BJ (cell line): ENCODE results near the gene SNX27. TPM values are rescaled to one million over a fixed set of nuclear protein-coding genes. Genes with fewer than 3 reads are reported as not detected.

Source experiments
- CTCF ChIA-PET: fragments of 350-600 bp; formaldehyde crosslinking; extraction: SDS; loops from one replicate; lab custom pipeline; 2021; ENCODE audit warnings: antibody characterized with exemption, inconsistent platforms; lab: Yijun Ruan, JAX
- POLR2A ChIA-PET: fragments of 300-600 bp; sonication (Branson Sonifier 250); formaldehyde crosslinking; extraction: SDS; loops from one replicate; lab custom pipeline; 2021; ENCODE audit warnings: antibody characterized with exemption; lab: Charles Lee
- DNase-seq: peaks from one replicate; pipeline ENCODE4 v3.0.0-alpha.2; 2011; ENCODE audit warnings: low read depth
- H3K27me3 ChIP-seq: 2 replicates; pipeline ENCODE4 v1.6.0; 2011; ENCODE audit warnings: low read length; ENCODE audit not compliant: control insufficient read depth, insufficient read depth
- H3K36me3 ChIP-seq: 2 replicates; pipeline ENCODE4 v1.5.1; 2011; ENCODE audit warnings: low read length; ENCODE audit not compliant: control insufficient read depth, insufficient read depth
- H3K4me3 ChIP-seq: 2 replicates; pipeline ENCODE4 v1.5.1; 2011; ENCODE audit warnings: low read depth, mild to moderate bottlenecking, control low read depth, low read length
- CTCF ChIP-seq: IDR thresholded peaks from 2 replicates; pipeline ENCODE4 v1.5.1; 2011; ENCODE audit warnings: low read depth, mild to moderate bottlenecking, control low read depth, inconsistent platforms, low read length, moderate library complexity; ENCODE audit not compliant: insufficient read depth
- polyA plus RNA-seq: library from polyadenylated mRNA; depleted of rRNA; stranded (reverse); fragments of >200 nt; gene quantifications from 2 replicates; pipeline ENCODE4 v1.2.3, GENCODE V29; 2011; rRNA removed
- small RNA-seq: library from RNA; depleted of rRNA; stranded (forward); fragments of <200 nt; gene quantifications from one replicate; pipeline ENCODE3, GENCODE V24; 2012; ENCODE audit warnings: low replicate concordance, low read depth; ENCODE audit not compliant: insufficient read length

SNX27 gene
- polyA plus RNA-seq, 1 experiment: 7.0 TPM

DNA sequence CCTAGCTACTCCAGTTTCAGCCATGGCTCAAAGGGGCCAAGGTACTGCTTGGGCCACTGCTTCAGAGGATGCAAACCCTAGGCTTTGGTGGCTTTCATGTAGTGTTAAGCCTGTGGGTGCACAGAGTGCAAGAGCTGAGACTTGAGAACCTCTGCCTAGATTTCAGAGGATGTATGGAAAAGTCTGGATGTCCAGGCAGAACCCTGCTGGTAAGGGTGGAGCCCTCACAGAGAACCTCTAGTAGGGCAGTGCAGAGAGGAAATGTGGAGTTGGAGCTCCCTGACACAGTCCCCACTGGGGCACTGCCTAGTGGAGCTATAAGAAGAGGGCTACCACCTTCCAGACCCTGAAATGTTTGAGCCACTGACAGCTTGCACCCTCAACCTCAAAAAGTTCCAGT is 125.6 kb downstream of the SNX27 start:
- H3K36me3 ChIP-seq: no peaks in the 10 kb centered on the region
- no peak for DNase-seq
- TF ChIP-seq CTCF: no peak
- no peak overlapping the region for H3K4me3 ChIP-seq
- ChIA-PET POLR2A (no interaction called here), CTCF (interaction anchor here (0.7 to 1.8 kb wide), 6 partner anchors 19 to 342 kb away, joined by 3 to 6 read pairs (median 4); no protein-coding TSS in a partner anchor)
- H3K27me3 ChIP-seq: peaks cover 4% of the 10 kb centered on the region

DNA sequence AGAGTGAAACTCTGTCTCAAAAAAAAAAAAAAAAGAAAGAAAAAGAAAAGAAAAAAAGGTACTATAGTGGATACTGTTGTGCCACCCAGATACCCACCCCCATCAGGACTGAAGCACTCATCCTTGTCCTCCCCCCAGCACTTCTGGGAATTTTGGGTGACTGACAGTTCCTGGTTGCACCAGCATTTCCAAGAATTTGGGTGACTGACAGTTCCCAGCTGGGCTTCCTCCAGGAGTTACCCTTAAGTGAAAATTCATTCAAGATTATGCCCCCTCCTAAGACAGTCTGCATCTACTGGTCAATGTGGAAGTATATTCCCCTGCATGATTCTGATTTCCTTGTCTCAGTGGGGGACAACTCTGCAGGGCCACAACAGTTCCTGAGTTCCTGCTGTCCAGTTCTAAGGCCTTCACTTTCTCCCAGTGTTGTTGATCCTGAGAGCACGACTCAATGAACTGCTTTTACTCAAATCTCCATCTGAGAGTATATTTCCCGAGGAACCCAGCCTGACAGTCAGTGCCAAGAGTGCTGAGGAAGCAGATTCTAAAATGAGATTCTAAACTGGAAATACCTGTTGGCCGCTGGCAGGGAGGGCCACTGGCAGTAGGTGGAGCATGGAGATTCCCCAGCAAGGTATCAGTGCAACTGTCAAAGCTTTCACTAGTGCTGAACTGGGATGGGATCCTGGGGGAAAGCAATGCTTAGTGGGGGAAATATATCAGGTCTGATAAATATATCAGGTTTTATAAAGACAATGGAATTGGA is 127.9 kb downstream of the SNX27 start:
- H3K36me3 ChIP-seq: no peaks in the 10 kb centered on the region
- no peak for DNase-seq
- ChIA-PET CTCF (interaction anchor here (0.9 kb wide), 1 partner anchor 35 kb away, joined by 3 read pairs; no protein-coding TSS in a partner anchor), POLR2A (no interaction called here)
- no peak overlapping the region for H3K4me3 ChIP-seq
- no peak for TF ChIP-seq CTCF
- H3K27me3 ChIP-seq: peaks cover 4% of the 10 kb centered on the region

- no peak for DNase-seq
- TF ChIP-seq CTCF: no peak
- H3K4me3 ChIP-seq: no peak overlapping the region
- H3K36me3 ChIP-seq: no peaks in the 10 kb centered on the region
- ChIA-PET POLR2A (interaction anchor here (0.7 kb wide), 1 partner anchor 198 kb away, joined by 4 read pairs; no protein-coding TSS in a partner anchor), CTCF (interaction anchor here (1.1 kb wide), 1 partner anchor 192 kb away, joined by 3 read pairs; no protein-coding TSS in a partner anchor)
- peaks cover 5% of the 10 kb centered on the region for H3K27me3 ChIP-seq
Observed at GRCh38 chr1:151741516-151741915, 129.7 kb downstream of the SNX27 start.

Small RNA genes lying within 50 kb of the gene (small RNA-seq; reads per million reads assigned to genes)
- gene RNU6-1062P (not detected), gene RNU6-662P (not detected)

Other genes with a start within 250 kb of the SNX27 start
- gene SELENBP1, start 239.3 kb upstream of the SNX27 start, polyA plus RNA-seq: 27.9 and 47.9 TPM in 2 replicates
- 467 and 468 TPM in 2 replicates for gene PSMB4, start 212.5 kb upstream of the SNX27 start, polyA plus RNA-seq
- gene POGZ, start 152.6 kb upstream of the SNX27 start, polyA plus RNA-seq: 37.1 and 39.8 TPM in 2 replicates
- 0.05 TPM in 1 of 2 replicates, not detected in the other for gene CGN, start 100.7 kb upstream of the SNX27 start, polyA plus RNA-seq
- gene TUFT1, start 71.7 kb upstream of the SNX27 start, polyA plus RNA-seq: 14.3 and 18.1 TPM in 2 replicates
- not detected in 2 replicates for gene CELF3, start 104.8 kb downstream of the SNX27 start, polyA plus RNA-seq
- gene RIIAD1, start 109.5 kb downstream of the SNX27 start, polyA plus RNA-seq: not detected in 2 replicates
- 89.6 and 105 TPM in 2 replicates for gene MRPL9, start 151.4 kb downstream of the SNX27 start, polyA plus RNA-seq
- gene TDRKH, start 178.4 kb downstream of the SNX27 start, polyA plus RNA-seq: 1.1 and 1.6 TPM in 2 replicates
- not detected in 2 replicates for gene LINGO4, start 193.4 kb downstream of the SNX27 start, polyA plus RNA-seq
- not detected in 2 replicates for gene RORC, start 219.8 kb downstream of the SNX27 start, polyA plus RNA-seq
- not detected in 2 replicates for gene C2CD4D, start 227.8 kb downstream of the SNX27 start, polyA plus RNA-seq
- gene THEM5, start 241.7 kb downstream of the SNX27 start, polyA plus RNA-seq: not detected in 2 replicates